HG02678 (cell line): ENCODE results near the gene WNK3.

Source experiments
- ATAC-seq: cut with Tn5 transposase; IDR thresholded peaks from one replicate; pipeline ENCODE4 v1.9.1; 2021; ENCODE audit warnings: mild to moderate bottlenecking, moderate library complexity; ENCODE audit not compliant: unreplicated experiment

The WNK3 gene

GRCh38 chrX:54171527-54172250 is 186.2 kb downstream of the WNK3 start:
- no peak for ATAC-seq

DNA sequence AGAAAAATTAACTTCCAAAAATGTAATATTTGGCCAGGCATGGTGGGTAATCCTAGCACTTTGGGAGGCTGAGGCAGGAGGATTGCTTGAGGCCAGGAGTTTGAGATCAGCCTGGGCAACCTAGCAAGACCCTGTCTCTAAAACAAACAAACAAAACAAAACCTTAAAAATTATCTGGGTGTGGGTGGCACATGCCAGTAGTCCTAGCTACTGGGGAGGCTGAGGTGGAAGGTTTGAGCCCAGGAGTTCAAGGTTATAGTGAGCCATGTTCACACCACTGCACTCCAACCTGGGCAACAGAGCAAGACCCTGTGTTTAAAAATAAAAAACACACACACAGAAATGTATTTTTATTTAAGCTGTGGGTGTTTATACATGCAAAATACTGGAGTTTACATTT is 186.8 kb downstream of the WNK3 start:
- no peak for ATAC-seq

DNA sequence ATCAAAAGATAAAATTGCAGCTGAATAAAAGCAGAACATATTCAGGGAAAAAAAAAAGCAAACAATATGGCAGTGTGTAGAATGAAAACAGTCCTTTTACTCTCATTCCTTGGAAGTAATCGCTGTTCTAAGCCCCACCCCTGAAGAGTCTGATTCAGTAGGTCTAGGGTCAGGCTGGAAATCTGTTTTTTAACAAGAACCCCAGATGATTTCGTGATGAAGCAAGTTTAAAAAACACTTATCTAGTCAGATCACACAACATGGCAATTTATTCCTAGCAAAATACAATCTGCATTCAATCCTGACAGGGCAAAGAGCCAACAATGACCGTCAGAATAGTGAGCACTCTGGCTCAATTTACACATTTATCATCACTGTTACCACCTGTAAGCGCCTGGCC is 190.9 kb downstream of the WNK3 start:
- ATAC-seq: no peak

DNA sequence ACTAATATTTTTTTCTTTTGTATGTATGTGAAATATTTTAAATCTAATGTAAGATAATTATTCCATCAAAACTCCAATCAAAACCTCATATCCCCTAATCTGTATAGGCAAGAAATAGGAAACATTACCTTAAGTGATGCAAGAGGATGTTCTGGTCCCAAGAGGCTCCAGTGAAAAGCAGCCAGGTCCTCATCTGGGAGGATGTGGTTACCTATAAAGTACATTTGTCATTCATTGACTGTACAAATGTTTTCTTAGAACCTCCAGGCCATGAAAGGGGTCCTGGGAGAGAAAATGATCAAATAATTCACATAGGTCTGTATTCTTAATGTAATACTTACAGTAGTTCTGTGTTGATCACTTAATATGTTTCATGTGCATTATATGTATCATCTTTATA is 200.3 kb downstream of the WNK3 start:
- no peak for ATAC-seq
